ENCODE measurements around the gene CBLN3.

Gene CBLN3

GRCh38 chr14:24409192-24409591 lies 20.3 kb downstream of the CBLN3 start:
- Mint-ChIP-seq H3K27me3 (peaks cover 13 to 14% of the 10 kb centered on the region in 2 donors), H3K4me1 (no peaks in the 10 kb centered on the region), H3K9me3 (no peaks in the 10 kb centered on the region), H3K36me3 (no peaks in the 10 kb centered on the region), H3K4me3 (no peak overlapping the region), H3K27ac (no peak overlapping the region)
- ATAC-seq (replicated peaks): no peak
- no peak for DNase-seq

- no peaks in the 10 kb centered on the region for H3K4me1 Mint-ChIP-seq
- H3K27me3 Mint-ChIP-seq: peaks cover 14 to 18% of the 10 kb centered on the region in 2 donors
- DNase-seq (no peak), ATAC-seq (replicated peaks) (no peak)
- no peaks in the 10 kb centered on the region for H3K9me3 Mint-ChIP-seq
- no peaks in the 10 kb centered on the region for H3K36me3 Mint-ChIP-seq
- H3K27ac Mint-ChIP-seq: no peak overlapping the region
- no peak overlapping the region for H3K4me3 Mint-ChIP-seq
Measured at GRCh38 chr14:24408764-24409163, 20.7 kb downstream of the CBLN3 start.

DNA sequence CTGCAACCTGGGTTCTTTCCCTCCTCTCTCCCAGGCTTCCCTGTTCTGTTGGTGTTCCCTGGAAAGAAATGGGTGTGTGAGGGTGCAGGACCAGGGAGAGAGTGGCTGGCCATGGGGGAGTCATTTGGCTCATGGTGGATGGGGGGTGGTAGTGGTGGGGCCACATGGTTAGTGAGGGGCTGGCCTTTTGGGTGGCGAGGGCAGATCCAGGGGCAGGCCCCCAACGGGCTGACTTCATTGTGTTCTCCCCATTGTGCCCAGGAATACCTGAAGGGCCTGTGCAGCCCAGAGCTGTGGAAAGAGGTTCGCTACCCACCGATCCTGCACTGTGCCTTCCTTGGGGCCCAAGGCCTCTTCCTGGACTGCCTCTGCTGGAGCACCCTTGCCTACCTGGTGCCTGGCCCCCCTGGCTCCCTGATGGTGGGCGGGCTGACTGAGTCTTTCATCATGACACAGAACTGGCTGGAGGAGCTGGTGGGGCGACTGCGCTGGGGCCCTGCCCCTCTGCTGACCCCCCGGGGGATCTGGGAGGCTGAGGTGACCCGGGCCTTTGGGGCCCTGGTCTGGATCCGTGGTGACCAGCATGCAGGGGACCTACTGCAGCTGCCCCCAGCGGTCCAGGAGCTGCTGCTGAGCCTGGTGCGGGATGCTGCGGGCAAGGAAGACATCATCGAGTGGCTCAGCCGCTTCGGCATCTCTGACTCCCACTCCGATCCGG lies 21.7 kb downstream of the CBLN3 start:
- Mint-ChIP-seq H3K9me3 (no peaks in the 10 kb centered on the region), H3K36me3 (no peaks in the 10 kb centered on the region), H3K27ac (no peak overlapping the region), H3K4me3 (no peak overlapping the region), H3K4me1 (no peaks in the 10 kb centered on the region), H3K27me3 (peaks cover 14 to 24% of the 10 kb centered on the region in 2 donors)
- ATAC-seq (replicated peaks) (no peak), DNase-seq (no peak)

DNA sequence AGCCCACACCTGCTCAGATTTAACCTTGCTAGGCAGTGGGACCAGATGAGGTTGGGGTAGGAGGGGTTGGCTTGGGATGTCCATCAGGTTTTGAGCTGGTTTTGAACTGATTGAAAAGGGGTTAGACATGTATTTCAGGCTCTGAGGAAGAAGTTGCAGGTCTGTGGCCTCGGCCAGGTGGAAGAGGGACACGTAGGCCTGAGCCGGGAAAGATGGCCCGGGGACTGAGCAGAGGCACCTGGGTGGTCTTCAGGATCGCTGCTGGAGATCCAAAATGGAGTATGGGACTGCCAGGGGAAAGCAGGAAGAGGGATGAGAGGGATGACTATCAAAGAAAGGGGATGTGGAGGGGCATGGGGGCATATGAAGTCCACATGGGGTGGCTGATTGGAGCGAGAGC lies 23.1 kb downstream of the CBLN3 start:
- DNase-seq: no peak
- peaks cover 20 to 34% of the 10 kb centered on the region in 2 donors for H3K27me3 Mint-ChIP-seq

DNA sequence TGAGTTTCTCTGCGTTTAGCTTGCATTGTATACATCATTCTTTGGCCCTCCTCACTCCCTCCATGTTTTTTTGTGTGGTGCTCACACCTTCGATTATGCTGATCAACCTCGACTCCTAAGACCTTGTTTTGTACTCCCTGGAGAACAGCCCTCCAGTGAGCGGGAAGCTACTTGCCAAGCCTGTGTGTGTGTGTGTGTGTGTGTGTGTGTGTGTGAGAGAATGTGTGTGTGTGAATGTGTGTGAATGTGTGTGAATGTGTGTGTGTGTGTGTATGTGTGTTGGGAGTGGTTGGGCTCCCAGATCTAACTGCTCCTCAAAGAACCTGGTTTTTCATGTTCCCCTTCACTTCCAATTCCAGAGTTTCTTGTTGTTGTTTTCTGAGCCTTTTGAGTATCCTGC lies 24.7 kb downstream of the CBLN3 start:
- H3K4me1 Mint-ChIP-seq: peaks cover 0 to 1% of the 10 kb centered on the region in 2 donors
- ATAC-seq (replicated peaks): no peak
- no peaks in the 10 kb centered on the region for H3K9me3 Mint-ChIP-seq
- no peak for DNase-seq
- H3K36me3 Mint-ChIP-seq: no peaks in the 10 kb centered on the region
- peaks cover 26 to 46% of the 10 kb centered on the region in 2 donors for H3K27me3 Mint-ChIP-seq
- H3K4me3 Mint-ChIP-seq: no peak overlapping the region
- no peak overlapping the region for H3K27ac Mint-ChIP-seq

More for the DNA sequence above, 23.1 kb downstream of the CBLN3 start:
- Mint-ChIP-seq H3K36me3 (no peaks in the 10 kb centered on the region), H3K4me3 (no peak overlapping the region), H3K27ac (no peak overlapping the region), H3K4me1 (no peaks in the 10 kb centered on the region), H3K9me3 (no peaks in the 10 kb centered on the region)
- ATAC-seq (replicated peaks): no peak

- H3K27ac Mint-ChIP-seq: no peak overlapping the region
- no peaks in the 10 kb centered on the region for H3K9me3 Mint-ChIP-seq
- H3K4me3 Mint-ChIP-seq: no peak overlapping the region
- H3K4me1 Mint-ChIP-seq: peaks cover 4 to 9% of the 10 kb centered on the region in 2 donors
- peaks cover 32 to 53% of the 10 kb centered on the region in 2 donors for H3K27me3 Mint-ChIP-seq
- DNase-seq (no peak), ATAC-seq (replicated peaks) (no peak)
- no peaks in the 10 kb centered on the region for H3K36me3 Mint-ChIP-seq
Measured at GRCh38 chr14:24403294-24403998, 26.0 kb downstream of the CBLN3 start.

- DNase-seq: no peak
- Mint-ChIP-seq H3K27ac (no peak overlapping the region), H3K4me1 (peaks cover 4 to 9% of the 10 kb centered on the region in 2 donors), H3K36me3 (no peaks in the 10 kb centered on the region), H3K9me3 (no peaks in the 10 kb centered on the region), H3K27me3 (peaks cover 32 to 53% of the 10 kb centered on the region in 2 donors), H3K4me3 (no peak overlapping the region)
- no peak for ATAC-seq (replicated peaks)
Measured at GRCh38 chr14:24401810-24402702, 27.4 kb downstream of the CBLN3 start.

GRCh38 chr14:24399999-24400718 lies 29.3 kb downstream of the CBLN3 start:
- Mint-ChIP-seq H3K27ac (no peak overlapping the region), H3K27me3 (peaks cover 24 to 44% of the 10 kb centered on the region in 2 donors), H3K4me1 (peaks cover 9% of the 10 kb centered on the region in 2 donors), H3K4me3 (peak overlapping the region; percentile 79 to 83), H3K36me3 (no peaks in the 10 kb centered on the region), H3K9me3 (no peaks in the 10 kb centered on the region)
- ATAC-seq (replicated peaks): no peak
- DNase-seq: no peak

DNA sequence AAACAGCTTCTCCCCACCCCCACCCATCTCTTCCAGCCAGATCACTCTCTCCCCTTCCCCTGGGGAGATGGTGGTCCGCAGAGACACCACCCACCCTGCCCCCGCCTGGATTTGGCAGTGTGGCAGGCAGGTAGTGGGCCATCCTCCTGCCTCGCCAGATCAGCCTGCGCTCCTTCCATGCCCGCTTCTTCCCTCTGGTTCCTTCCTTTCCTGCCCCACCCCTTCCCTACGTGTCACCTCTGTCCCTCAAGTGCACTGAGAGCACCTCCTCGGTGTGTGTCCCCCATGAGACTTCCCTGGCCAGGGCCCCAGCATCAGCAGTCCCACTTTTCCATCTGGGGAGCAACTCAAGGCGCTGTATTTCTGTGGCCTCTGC lies 30.0 kb downstream of the CBLN3 start:
- H3K4me3 Mint-ChIP-seq: peak overlapping the region; percentile 79 to 83
- peaks cover 9% of the 10 kb centered on the region in 2 donors for H3K4me1 Mint-ChIP-seq
- peak overlapping the region; percentile 78 for H3K27ac Mint-ChIP-seq
- H3K36me3 Mint-ChIP-seq: no peaks in the 10 kb centered on the region
- ATAC-seq (replicated peaks): peak; percentile 13 to 15
- no peak for DNase-seq
- H3K9me3 Mint-ChIP-seq: no peaks in the 10 kb centered on the region
- H3K27me3 Mint-ChIP-seq: peaks cover 21 to 42% of the 10 kb centered on the region in 2 donors

- peaks cover 9% of the 10 kb centered on the region in 2 donors for H3K4me1 Mint-ChIP-seq
- H3K9me3 Mint-ChIP-seq: no peaks in the 10 kb centered on the region
- peaks cover 18 to 36% of the 10 kb centered on the region in 2 donors for H3K27me3 Mint-ChIP-seq
- ATAC-seq (replicated peaks) (peak; percentile 74 to 79), DNase-seq (no peak)
- H3K27ac Mint-ChIP-seq: peak within 1 kb of the TSS; percentile 78
- H3K4me3 Mint-ChIP-seq: peak within 1 kb of the TSS; percentile 79 to 83
- no peaks in the 10 kb centered on the region for H3K36me3 Mint-ChIP-seq
Measured at GRCh38 chr14:24398653-24399446, 30.6 kb downstream of the CBLN3 start, which contains the start of gene NYNRIN. Gene NYNRIN, plus strand, starts transcription at chr14:24399003. Its CDS starts 244 bp downstream, at chr14:24399247.

DNA sequence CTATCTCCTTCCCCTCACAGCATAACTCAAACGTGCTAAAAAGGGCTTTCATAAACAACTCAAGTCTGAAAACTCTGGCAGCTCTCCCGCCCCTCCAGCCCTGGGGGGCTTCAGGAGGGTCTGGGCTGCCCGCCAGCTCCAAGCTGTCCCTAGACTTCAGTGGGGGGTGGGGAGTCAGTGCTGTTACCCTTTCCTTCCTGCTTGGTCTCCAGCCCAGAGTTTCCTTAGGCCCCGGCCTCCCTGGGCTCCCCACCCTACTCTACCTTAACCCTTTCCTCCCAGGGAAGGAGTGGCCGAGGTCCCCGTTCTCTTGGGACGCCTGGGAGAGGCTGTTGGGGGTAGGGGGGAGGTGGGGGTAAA lies 31.2 kb downstream of the CBLN3 start:
- Mint-ChIP-seq H3K4me3 (no peak overlapping the region), H3K4me1 (peaks cover 9% of the 10 kb centered on the region in 2 donors), H3K36me3 (no peaks in the 10 kb centered on the region), H3K27ac (no peak overlapping the region), H3K27me3 (peaks cover 18 to 32% of the 10 kb centered on the region in 2 donors), H3K9me3 (no peaks in the 10 kb centered on the region)
- ATAC-seq (replicated peaks) (no peak), DNase-seq (no peak)

- H3K36me3 Mint-ChIP-seq: no peaks in the 10 kb centered on the region
- no peak overlapping the region for H3K27ac Mint-ChIP-seq
- H3K4me1 Mint-ChIP-seq: peaks cover 9% of the 10 kb centered on the region in 2 donors
- ATAC-seq (replicated peaks) (no peak), DNase-seq (no peak)
- no peaks in the 10 kb centered on the region for H3K9me3 Mint-ChIP-seq
- H3K4me3 Mint-ChIP-seq: no peak overlapping the region
- H3K27me3 Mint-ChIP-seq: peaks cover 18 to 32% of the 10 kb centered on the region in 2 donors
Measured at GRCh38 chr14:24397639-24398292, 31.7 kb downstream of the CBLN3 start.

All from stimulated activated naive B cell treated with anti-CD40 and anti-IgM and Interleukin-4, amounts not matched to agents 10 μg/mL and 1 μg/mL and 100 μg/mL, for 72 hours (primary cell).